HepG2 (cell line): ENCODE data around the gene ODAD2. TPM values are rescaled to one million over a fixed set of nuclear protein-coding genes. Genes with fewer than 3 reads are reported as not detected.

Source experiments
- ATAC-seq: fragments of 200-7000 bp; cut with Tn5 transposase; 3 replicates; pipeline ENCODE4 v1.9.1; 2020; ENCODE audit warnings: mild to moderate bottlenecking, moderate library complexity
- BruUV-seq: library from RNA; stranded (reverse); fragments of 400-500 nt; replicated peaks from 2 replicates; lab custom pipeline; 2021; lab: Mats Ljungman, UMichigan
- CTCF ChIA-PET: fragments of 300-600 bp; formaldehyde crosslinking; extraction: SDS; loops from one replicate; lab custom pipeline; 2021; ENCODE audit warnings: low total read pairs, inconsistent platforms, low intra/inter-chr PET ratio; lab: Yijun Ruan, JAX
- POLR2A ChIA-PET: fragments of 350-600 bp; sonication (Branson Sonifier 250); formaldehyde crosslinking; loops from one replicate; lab custom pipeline; 2020; ENCODE audit warnings: antibody characterized with exemption, inconsistent platforms; lab: Yijun Ruan, JAX
- DNase-seq: peaks from one replicate; pipeline ENCODE4 v3.0.0-alpha.2; 2015; ENCODE audit warnings: low spot score
- FAIRE-seq: peaks from 3 replicates; lab custom pipeline; 2011; peaks lifted over from hg19 to GRCh38; lab: Jason Lieb, UNC
- H2AFZ ChIP-seq: one replicate; pipeline ENCODE4 v1.6.1; 2011; ENCODE audit warnings: low read length, inconsistent platforms
- H3K27ac ChIP-seq: fragments of 300-600 bp; 3 replicates; pipeline ENCODE4 v1.8.0; 2011; ENCODE audit warnings: mixed run types, mild to moderate bottlenecking, mixed read lengths, low read length, inconsistent platforms; ENCODE audit not compliant: insufficient read depth; ENCODE audit errors: extremely low read length
- H3K27me3 ChIP-seq, 2 experiments: fragments of 200-600 bp in 1 of 2; 2 replicates in 1 of 2; 3 replicates in 1 of 2; pipeline versions ENCODE4 v1.6.0 to v1.8.0; 2011; ENCODE audit warnings: low read length in 2 of 2, mild to moderate bottlenecking in 2 of 2, moderate library complexity in 2 of 2, inconsistent platforms in 1 of 2; ENCODE audit not compliant: insufficient read depth in 2 of 2, control insufficient read depth in 1 of 2
- H3K36me3 ChIP-seq, 2 experiments: fragments of 200-600 bp in 1 of 2; replicated peaks in 1 of 2; 2 replicates in 1 of 2; 3 replicates in 1 of 2; pipeline versions ENCODE4 v1.5.1 to v1.8.0; 2011; ENCODE audit warnings: low read length in 2 of 2, inconsistent platforms in 1 of 2; ENCODE audit not compliant: insufficient read depth in 2 of 2, control insufficient read depth in 1 of 2
- H3K4me1 ChIP-seq: 2 replicates; pipeline ENCODE4 v1.5.1; 2012; ENCODE audit warnings: low read length, inconsistent platforms; ENCODE audit not compliant: insufficient read depth
- H3K4me2 ChIP-seq: 2 replicates; pipeline ENCODE4 v1.6.0; 2011; ENCODE audit warnings: low read depth, low read length, inconsistent platforms
- H3K4me3 ChIP-seq, 3 experiments: fragments of 200-600 bp in 1 of 3; sonication (generic), shearing (Covaris generic) in 1 of 3; replicated peaks in 1 of 3; 2 replicates each; pipeline ENCODE4 v1.5.1; 2011 to 2016; ENCODE audit warnings: low read length in 3 of 3, inconsistent platforms in 2 of 3, low read depth in 2 of 3, mild to moderate bottlenecking in 2 of 3, control low read depth in 1 of 3, mixed read lengths in 1 of 3; ENCODE audit not compliant: insufficient read depth in 1 of 3
- H3K79me2 ChIP-seq: one replicate; pipeline ENCODE4 v1.6.1; 2011; ENCODE audit warnings: low read length, inconsistent platforms; ENCODE audit not compliant: insufficient read depth
- H3K9ac ChIP-seq: 2 replicates; pipeline ENCODE4 v1.6.0; 2011; ENCODE audit warnings: mild to moderate bottlenecking, low read depth, low read length, inconsistent platforms; ENCODE audit not compliant: insufficient read depth
- H3K9me3 ChIP-seq: 2 replicates; pipeline ENCODE4 v1.5.1; 2012; ENCODE audit warnings: mild to moderate bottlenecking, low read length
- H4K20me1 ChIP-seq: 2 replicates; pipeline ENCODE4 v1.6.0; 2011; ENCODE audit warnings: inconsistent platforms, mild to moderate bottlenecking, low read length, moderate library complexity; ENCODE audit not compliant: insufficient read depth
- GABPA ChIP-seq, 2 experiments: IDR thresholded peaks; 2 replicates each; pipeline ENCODE4 v1.6.1; 2011 to 2016; ENCODE audit warnings: low read depth in 2 of 2, low read length in 1 of 2, missing biosample characterization in 1 of 2, missing genetic modification characterization in 1 of 2
- MTA1 ChIP-seq: sonication (generic); formaldehyde crosslinking; IDR thresholded peaks from 2 replicates; pipeline ENCODE4 v1.4.0; 2020; ENCODE audit warnings: missing genetic modification reagents, mild to moderate bottlenecking, borderline replicate concordance
- NFRKB ChIP-seq: fragments of 450-650 bp; IDR thresholded peaks from 2 replicates; pipeline ENCODE4 v1.6.1; 2017
- SMAD1 ChIP-seq: sonication (generic); formaldehyde crosslinking; IDR thresholded peaks from 2 replicates; pipeline ENCODE4 v1.4.0; 2020; ENCODE audit warnings: missing genetic modification reagents, low read depth, mild to moderate bottlenecking, borderline replicate concordance
- SNAI1 ChIP-seq: sonication (generic); formaldehyde crosslinking; IDR thresholded peaks from 2 replicates; pipeline ENCODE4 v1.5.0; 2020; ENCODE audit warnings: mild to moderate bottlenecking, missing genetic modification reagents, borderline replicate concordance
- SRF ChIP-seq: IDR thresholded peaks from 2 replicates; pipeline ENCODE4 v1.6.1; 2011; ENCODE audit warnings: mild to moderate bottlenecking, low read depth, low read length, moderate library complexity
- ZBTB42 ChIP-seq: sonication (generic); formaldehyde crosslinking; IDR thresholded peaks from 2 replicates; pipeline ENCODE4 v1.5.0; 2020; ENCODE audit warnings: mild to moderate bottlenecking, missing genetic modification reagents
- ZFP90 ChIP-seq: sonication (generic); formaldehyde crosslinking; IDR thresholded peaks from 2 replicates; pipeline ENCODE4 v1.8.0; 2022; ENCODE audit warnings: missing genetic modification reagents, mild to moderate bottlenecking, inconsistent platforms, borderline replicate concordance
- ZNF496 ChIP-seq: sonication (generic); formaldehyde crosslinking; IDR thresholded peaks from 2 replicates; pipeline ENCODE4 v1.8.1; 2023; ENCODE audit warnings: mild to moderate bottlenecking, moderate library complexity, missing genetic modification reagents; ENCODE audit not compliant: insufficient replicate concordance
- ZNF567 ChIP-seq: sonication (generic); formaldehyde crosslinking; IDR thresholded peaks from 2 replicates; pipeline ENCODE4 v1.8.1; 2023; ENCODE audit warnings: mild to moderate bottlenecking, missing genetic modification reagents, borderline replicate concordance
- ZNF589 ChIP-seq: sonication (generic); formaldehyde crosslinking; conservative IDR thresholded peaks from 2 replicates; pipeline ENCODE4 v1.8.0; 2022; ENCODE audit warnings: mild to moderate bottlenecking, moderate library complexity, missing genetic modification reagents
- ZNF772 ChIP-seq: sonication (generic); formaldehyde crosslinking; IDR thresholded peaks from 2 replicates; pipeline ENCODE4 v1.5.0; 2020; ENCODE audit warnings: mild to moderate bottlenecking, missing genetic modification reagents
- ZSCAN22 ChIP-seq: sonication (generic); formaldehyde crosslinking; IDR thresholded peaks from 2 replicates; pipeline ENCODE4 v1.4.0; 2020; ENCODE audit warnings: mild to moderate bottlenecking, missing genetic modification reagents
- WGBS: methylation state at CpG from one replicate; pipeline ENCODE4 v1.1.6; 2017; ENCODE audit warnings: low lambda C conversion rate; 5-methylcytosine and 5-hydroxymethylcytosine counted together
- in situ Hi-C: cut with HindIII; loops from 2 replicates; pipeline ENCODE4 v1.10.0; 2017; ENCODE audit warnings: low pct_unique_long_range_greater_than_20kb; ENCODE audit not compliant: extremely low pct_ligation_motif_present
- intact Hi-C: fragments of 100-400 bp; cut with micrococcal nuclease; formaldehyde crosslinking; loops from one replicate; pipeline ENCODE4 v1.10.0; 2022; ENCODE audit not compliant: unreplicated experiment
- polyA plus RNA-seq, 8 experiments: library from polyadenylated mRNA; depleted of rRNA in 3 of 8; stranded (reverse) in 7 of 8; unstranded in 1 of 8; fragments of >200 nt; fragmentation: Illumina TruSeq in 4 of 8; extraction: Trizol in 4 of 8; gene quantifications; 2 replicates each; pipeline versions ENCODE4 v1.2.1 to v1.2.3, GENCODE V29; 2011 to 2016; ENCODE audit warnings: low read depth in 4 of 8, missing spikeins in 1 of 8, mixed read lengths in 1 of 8; ENCODE audit not compliant: insufficient read depth in 1 of 8
- total RNA-seq, 5 experiments: library from RNA; depleted of rRNA; stranded (reverse); fragments of >200 nt; fragmentation: Illumina TruSeq; extraction: Trizol; gene quantifications; 2 replicates each; pipeline ENCODE4 v1.2.3, GENCODE V29; 2016; ENCODE audit warnings: low read depth in 1 of 5
- TF ChIP-seq, protein P1 (sequence below): sonication (generic); formaldehyde crosslinking; IDR thresholded peaks from 2 replicates; pipeline ENCODE4 v1.4.0; 2020; ENCODE audit warnings: missing genetic modification reagents, borderline replicate concordance

Gene ODAD2
- total and polyA plus RNA-seq, 2 of the 13 experiments (the other 11 are each of a cell fraction or from before 2014, with no cell fraction given): not detected

DNA sequence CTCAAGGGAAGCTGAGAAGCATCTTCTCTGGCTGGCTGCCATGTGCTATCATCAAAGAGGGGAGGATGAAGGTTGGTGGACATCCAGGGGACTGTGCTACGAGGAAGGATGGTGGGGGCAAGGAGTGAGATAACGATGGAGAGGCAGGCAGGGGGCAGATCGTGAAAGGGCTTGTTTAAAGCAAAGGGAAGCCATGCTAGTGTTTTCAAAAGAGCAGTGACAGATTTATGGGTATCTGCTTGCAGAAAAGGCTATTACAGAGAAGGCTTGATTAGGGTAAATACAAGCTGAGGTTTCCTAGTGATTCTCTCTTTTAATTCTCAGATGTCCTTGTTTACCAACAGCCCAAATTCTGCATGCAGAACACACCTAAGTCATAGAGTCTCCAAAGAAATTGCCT is 164.4 kb downstream of the ODAD2 start:
- Histone ChIP-seq H3K4me3 (no peak overlapping the region), H3K9me3 (no peaks in the 10 kb centered on the region), H4K20me1 (no peaks in the 10 kb centered on the region), H3K36me3 (no peaks in the 10 kb centered on the region), H3K9ac (no peak overlapping the region), H2AFZ (no peak overlapping the region), H3K79me2 (no peaks in the 10 kb centered on the region), H3K27ac (no peak overlapping the region), H3K4me1 (no peaks in the 10 kb centered on the region), H3K4me2 (no peak overlapping the region), H3K27me3 (peaks cover 1 to 13% of the 10 kb centered on the region in 2 experiments; a peak in 3 of 5 replicates)
- intact Hi-C loops (no loop called here), in situ Hi-C loops (no loop called here)
- ATAC-seq (no peak), DNase-seq (no peak), FAIRE-seq (no peak)
- CTCF ChIA-PET: no interaction called here
- no TSS peak for BruUV-seq
- 5% methylated on average over 3 of the region's 3 CpGs for WGBS
- POLR2A ChIA-PET: no interaction called here
- TF ChIP-seq SMAD1 (CRISPR knock-in tag) (no peak), SRF (no peak), ZNF496 (CRISPR knock-in tag) (no peak), ZFP90 (no peak), ZSCAN22 (CRISPR knock-in tag) (no peak), ZNF772 (no peak), NFRKB (no peak), MTA1 (CRISPR knock-in tag) (no peak), GABPA (IDR thresholded peaks at IDR 0.05; ENCODE audit: low read depth, low read length) (no peak), GABPA (CRISPR knock-in tag; IDR thresholded peaks at IDR 0.05; ENCODE audit: low read depth) (no peak), ZNF567 (CRISPR knock-in tag) (no peak), SNAI1 (CRISPR knock-in tag) (no peak), ZBTB42 (CRISPR knock-in tag) (no peak), ZNF589 (CRISPR knock-in tag) (no peak)
- TF ChIP-seq, protein P1, sequence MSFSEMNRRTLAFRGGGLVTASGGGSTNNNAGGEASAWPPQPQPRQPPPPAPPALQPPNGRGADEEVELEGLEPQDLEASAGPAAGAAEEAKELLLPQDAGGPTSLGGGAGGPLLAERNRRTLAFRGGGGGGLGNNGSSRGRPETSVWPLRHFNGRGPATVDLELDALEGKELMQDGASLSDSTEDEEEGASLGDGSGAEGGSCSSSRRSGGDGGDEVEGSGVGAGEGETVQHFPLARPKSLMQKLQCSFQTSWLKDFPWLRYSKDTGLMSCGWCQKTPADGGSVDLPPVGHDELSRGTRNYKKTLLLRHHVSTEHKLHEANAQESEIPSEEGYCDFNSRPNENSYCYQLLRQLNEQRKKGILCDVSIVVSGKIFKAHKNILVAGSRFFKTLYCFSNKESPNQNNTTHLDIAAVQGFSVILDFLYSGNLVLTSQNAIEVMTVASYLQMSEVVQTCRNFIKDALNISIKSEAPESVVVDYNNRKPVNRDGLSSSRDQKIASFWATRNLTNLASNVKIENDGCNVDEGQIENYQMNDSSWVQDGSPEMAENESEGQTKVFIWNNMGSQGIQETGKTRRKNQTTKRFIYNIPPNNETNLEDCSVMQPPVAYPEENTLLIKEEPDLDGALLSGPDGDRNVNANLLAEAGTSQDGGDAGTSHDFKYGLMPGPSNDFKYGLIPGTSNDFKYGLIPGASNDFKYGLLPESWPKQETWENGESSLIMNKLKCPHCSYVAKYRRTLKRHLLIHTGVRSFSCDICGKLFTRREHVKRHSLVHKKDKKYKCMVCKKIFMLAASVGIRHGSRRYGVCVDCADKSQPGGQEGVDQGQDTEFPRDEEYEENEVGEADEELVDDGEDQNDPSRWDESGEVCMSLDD: no peak
